Activated CD8-positive, alpha-beta memory T cell treated with anti-CD3 and anti-CD28 coated beads for 48 hours (primary cell): ENCODE data around the gene POGK.
"Not testable (repeated sequence)": the region's sequence is repeated elsewhere in the genome, so short reads cannot be mapped to it uniquely, and the experiment has no call there.

ENCODE experiments used
- DNase-seq, 3 experiments: peaks; one replicate each; pipeline ENCODE4 v3.0.0-alpha.2; 2020; ENCODE audit warnings: low read depth in 2 of 3, low spot score in 2 of 3

The POGK gene, protein sequence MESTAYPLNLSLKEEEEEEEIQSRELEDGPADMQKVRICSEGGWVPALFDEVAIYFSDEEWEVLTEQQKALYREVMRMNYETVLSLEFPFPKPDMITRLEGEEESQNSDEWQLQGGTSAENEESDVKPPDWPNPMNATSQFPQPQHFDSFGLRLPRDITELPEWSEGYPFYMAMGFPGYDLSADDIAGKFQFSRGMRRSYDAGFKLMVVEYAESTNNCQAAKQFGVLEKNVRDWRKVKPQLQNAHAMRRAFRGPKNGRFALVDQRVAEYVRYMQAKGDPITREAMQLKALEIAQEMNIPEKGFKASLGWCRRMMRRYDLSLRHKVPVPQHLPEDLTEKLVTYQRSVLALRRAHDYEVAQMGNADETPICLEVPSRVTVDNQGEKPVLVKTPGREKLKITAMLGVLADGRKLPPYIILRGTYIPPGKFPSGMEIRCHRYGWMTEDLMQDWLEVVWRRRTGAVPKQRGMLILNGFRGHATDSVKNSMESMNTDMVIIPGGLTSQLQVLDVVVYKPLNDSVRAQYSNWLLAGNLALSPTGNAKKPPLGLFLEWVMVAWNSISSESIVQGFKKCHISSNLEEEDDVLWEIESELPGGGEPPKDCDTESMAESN

DNA sequence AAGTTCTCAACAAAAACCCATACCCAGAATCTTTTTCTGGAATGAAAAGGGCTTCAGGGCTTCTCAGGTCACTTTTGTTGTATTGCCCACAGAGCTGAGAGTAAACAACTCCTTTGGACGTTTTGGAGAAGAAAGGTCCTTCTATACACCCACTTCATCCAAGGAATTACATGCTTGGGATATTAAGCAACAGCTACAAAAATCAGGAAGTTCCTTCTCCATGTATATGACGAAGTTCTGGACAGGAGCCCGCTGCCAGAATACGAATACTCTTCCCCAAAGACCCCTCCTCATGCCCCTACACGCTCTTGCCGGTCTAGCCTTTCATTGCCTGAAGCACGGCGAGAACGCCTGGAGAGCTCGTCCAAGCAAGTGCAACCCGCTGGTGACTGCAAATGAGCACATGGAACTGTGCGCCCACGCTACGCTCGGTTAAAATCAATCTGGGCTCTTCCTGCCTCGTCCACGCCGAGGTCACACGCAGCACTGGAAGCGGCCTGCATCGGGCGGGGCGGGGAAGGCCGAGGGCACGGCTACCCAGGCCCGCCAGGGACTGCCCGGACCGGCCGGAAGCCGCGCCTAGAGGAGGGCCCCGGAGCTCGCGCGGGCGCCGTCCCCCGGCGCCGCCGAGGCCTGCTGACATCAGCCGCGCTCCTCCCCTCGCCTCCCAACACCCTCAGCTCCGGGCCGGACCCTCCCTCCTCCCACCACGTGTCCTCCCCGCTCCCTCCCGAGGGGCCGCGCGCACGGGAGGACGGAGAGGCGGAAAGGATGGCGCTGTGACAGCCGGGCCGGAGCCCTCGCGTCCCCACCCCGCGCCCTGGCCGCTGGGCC lies at the start of gene POGK:
POGK (plus strand) TSS at position 710 of the 834 bp plus-strand sequence. CDS start 1,482 bp downstream, outside the sequence.
- DNase-seq, result peak; percentile 58 to 79 (median 66)

DNA sequence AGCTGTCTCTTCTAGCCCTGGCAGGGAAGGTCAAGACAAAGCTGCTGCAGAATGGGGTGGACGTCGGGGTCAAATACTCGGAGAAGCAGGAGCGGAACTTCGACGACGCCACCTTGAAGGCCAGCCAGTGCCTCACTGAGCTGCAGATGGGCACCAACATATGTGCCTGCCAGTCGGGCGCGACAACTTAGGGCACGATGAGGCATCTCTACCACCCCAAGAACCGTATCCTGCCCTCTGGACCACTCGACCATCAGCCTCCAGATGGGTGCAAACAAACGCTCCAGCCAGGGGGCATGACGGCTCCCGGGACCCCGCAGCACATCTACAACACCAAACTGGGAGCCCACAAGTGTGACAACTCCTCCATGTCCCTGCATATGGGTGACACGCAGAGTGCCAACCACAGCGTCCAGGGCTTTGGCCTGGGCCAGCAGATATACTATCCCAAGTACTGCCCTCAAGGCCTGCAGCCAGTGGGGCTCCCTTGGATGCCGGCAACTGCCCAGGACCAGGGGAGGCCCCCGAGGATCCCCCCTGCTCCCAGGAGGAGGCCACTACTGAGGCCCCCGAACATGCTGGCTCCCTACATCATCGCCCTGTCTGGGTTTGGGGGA lies 42.5 kb upstream of the POGK start:
- no peak for DNase-seq

DNA sequence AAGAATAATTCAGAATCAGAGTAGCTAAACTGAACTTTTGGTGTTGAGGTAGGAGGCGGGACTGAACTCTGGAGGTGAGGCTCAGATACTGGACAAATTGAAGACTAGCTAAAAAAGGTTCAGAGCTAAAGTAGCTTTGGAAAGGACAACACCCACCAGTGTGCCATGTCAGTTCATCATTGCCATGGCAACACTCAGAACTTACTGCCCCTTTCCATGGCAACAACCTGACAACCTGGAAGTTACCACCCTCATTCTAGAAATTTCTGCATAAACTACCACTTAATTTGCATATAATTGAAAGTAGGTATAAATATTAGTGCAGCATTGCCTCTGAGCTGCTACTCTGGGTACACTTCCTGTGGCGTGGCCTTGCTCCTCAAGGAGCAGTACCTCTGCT lies 30.3 kb upstream of the POGK start:
- DNase-seq, result no peak

DNA sequence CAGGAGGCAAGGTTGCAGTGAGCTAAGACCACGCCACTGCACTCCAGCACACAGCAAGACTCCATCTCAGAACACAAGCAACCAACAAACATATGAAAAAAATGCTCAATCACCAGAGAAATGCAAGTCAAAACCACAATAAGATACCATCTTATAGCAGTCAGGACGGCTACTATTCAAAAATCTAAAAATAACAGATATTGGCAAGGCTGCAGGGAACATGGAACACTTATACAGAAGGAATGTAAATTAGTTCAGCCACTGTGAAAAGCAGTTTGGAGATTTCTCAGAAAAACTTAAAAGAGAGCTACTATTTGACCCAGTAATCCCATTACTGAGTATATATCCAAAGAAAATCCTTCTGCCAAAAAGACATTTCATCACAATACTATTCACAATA lies 27.6 kb upstream of the POGK start:
- DNase-seq, result no peak

DNA sequence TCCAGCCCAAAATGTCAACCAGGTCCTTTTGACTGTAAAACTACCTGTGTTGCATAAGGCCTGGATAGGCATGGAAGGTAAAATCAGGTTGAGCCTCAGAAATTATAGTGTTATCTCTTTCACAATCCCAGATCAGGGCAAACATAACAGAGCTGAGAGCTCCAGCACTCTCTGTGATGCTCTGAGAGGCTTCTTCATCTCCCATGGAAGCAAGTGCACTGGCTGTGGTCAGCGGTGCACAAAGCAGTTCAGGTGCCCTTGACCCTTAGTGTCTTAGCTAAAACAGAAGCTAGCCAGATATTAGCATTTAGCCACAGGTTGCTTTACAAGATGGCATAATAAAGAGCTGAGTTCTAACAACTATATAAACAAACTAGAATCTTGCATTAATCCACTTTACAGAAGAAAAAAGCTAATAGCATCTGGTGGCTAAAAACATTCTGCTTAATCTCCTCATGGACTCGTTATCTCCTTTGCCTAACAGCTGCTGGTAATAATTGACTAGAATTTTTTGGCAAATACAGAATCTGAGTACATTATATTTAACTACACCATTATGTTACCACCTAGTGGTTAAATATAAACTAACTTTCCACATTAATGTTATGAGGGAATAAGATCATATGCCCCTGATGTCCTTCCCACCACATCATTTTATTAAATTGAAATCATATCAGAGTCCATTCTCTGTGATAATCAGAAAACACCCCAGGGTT lies 25.6 kb upstream of the POGK start:
- DNase-seq, result no peak

DNA sequence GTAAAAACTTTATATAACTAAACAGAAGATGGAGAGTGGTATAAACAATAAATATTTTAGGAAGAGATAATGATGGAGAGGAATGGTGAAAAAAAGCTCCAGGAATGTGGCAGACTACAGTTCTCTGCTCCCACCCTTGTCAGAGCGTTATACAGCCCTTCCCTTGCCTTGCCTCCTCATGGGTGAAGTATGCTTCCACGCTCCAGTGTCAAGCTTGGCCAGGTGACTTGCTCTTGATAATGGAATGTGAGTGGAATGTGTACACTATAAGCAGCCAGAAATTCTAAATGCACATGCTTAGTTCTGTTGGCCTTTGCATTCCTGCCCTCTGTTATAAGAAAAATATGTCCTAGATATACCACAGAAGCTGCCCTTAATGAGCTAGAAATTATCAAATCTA lies 24.7 kb upstream of the POGK start:
- DNase-seq, result no peak

DNA sequence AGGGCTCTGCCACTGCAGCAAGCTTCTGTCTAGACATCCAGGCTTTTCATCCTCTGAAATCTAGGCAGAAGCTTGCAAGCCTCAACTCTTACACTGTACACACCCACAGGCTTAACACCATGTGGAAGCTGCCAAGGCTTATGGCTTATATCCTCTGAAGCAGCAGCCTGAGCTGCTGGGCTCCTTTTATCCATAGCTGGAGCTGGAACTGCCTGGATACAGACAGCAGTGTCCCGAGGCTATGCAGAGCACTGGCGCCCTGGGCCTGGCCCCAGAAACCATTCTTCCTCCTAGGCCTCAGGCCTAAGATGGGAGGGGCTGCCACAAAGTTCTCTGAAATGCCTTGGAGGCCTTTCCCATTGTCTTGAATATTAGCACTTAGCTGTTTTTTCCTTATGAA lies 19.3 kb upstream of the POGK start:
- no peak for DNase-seq

DNA sequence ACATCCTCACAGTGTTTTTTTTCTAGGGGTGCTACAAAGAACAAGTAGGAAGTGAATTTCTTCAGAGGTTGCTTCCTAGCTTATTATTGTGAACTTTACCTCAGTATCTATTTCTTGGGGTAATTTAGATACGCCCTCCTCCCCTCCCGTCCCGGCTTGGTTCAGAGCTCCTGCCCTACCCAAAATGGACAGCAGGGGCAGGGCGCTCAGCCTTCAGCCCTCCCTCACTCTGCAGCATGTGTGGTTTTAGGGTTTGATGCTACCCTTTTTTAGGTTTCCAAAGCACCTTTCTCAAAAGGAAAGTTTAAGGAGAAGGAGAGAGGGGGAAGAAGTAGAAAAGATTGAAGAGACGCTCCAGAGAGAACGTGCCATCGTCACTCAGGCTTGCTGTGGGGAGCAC lies 16.9 kb upstream of the POGK start:
- DNase-seq, result no peak

DNA sequence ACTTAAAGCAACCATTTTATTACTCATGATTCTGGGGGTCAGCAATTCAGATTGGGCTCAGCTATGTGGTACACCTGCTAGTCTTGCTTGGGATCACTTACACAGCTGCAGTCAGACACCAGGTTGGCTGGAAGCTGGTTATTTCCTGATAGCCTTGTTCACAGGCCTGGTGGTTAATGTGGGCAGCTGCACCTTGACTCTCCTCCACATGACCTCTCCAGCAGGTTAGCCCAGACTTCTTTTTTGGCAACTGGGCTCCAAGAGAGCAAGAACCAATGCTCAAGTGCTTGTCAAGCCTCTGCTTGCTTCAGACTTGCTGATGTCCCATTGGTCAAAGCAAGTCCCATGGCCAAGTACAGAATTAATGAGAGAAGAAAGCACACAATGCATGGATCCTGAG lies 11.8 kb upstream of the POGK start:
- DNase-seq, result no peak

DNA sequence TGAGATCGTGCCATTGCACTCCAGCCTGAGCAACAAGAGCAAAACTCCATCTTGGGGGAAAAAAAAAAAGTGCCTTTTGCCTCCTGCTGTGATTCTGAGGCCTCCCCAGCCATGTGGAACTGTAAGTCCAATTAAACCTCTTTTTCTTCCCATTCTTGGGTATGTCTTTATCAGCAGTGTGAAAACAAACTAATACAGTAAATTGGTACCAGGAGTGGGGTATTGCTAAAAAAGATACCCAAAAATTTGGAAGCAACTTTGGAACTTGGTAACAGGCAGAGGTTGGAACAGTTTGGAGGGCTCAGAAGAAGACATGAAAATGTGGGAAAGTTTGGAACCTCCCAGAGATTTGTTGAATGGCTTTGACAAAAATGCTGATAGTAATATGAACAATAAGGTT lies 9.5 kb upstream of the POGK start:
- not testable (repeated sequence) for DNase-seq

DNA sequence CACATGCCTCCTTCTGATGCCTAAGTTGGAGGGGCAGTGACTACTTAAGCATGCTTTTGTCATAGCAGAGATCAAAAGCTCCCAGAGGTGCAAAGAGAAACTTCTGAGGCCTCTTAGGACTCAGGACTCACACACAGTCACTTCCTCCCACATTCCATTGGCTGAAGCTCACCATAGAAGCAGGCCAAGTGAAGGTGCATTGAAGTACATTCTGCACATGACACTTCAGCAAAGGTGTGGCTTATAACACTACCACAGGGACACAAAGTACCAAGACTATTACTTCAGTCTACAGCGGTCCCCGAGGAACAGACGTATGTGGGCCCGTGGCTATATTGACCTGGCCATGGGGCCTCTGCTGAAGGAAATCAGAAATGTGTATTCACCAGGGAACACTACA lies 2.5 kb upstream of the POGK start:
- DNase-seq, result no peak

DNA sequence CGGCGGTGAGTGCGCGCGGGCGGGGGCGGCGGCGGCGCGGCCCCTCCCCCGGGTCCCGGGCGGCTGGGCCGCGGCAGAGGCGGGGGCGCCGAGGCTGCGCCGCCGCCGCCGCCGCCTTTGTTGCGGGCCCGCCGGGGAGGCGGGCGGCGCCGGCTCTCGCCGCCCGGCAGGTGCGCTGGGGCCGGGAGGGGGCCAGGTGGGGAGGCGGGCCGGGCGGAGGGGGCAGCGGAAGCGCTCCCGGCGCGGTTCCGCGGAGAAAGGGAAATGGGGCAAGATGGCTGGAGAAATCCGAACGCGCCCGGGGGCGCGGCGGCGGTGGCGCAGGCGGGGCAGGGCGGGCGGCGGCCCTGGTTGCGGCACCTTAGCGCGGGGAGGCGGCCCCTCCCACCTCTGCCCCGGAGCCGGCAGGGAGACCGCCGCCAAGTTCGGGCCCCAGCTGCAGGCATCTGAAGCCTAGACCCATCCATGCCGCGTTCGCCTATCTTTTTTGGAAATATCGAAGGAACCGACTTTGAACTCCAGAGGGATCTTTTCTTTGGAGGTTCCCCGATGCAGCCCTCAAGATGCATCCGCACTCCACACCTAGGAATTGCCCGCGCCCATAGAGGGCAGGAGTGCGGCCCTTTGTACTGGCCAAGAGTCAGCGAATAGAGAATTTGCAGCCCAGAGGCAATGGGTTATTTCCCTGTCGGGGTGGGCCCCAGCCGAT lies 479 bp downstream of the POGK start:
- DNase-seq, result peak in 2 of 3 experiments; percentile 23

DNA sequence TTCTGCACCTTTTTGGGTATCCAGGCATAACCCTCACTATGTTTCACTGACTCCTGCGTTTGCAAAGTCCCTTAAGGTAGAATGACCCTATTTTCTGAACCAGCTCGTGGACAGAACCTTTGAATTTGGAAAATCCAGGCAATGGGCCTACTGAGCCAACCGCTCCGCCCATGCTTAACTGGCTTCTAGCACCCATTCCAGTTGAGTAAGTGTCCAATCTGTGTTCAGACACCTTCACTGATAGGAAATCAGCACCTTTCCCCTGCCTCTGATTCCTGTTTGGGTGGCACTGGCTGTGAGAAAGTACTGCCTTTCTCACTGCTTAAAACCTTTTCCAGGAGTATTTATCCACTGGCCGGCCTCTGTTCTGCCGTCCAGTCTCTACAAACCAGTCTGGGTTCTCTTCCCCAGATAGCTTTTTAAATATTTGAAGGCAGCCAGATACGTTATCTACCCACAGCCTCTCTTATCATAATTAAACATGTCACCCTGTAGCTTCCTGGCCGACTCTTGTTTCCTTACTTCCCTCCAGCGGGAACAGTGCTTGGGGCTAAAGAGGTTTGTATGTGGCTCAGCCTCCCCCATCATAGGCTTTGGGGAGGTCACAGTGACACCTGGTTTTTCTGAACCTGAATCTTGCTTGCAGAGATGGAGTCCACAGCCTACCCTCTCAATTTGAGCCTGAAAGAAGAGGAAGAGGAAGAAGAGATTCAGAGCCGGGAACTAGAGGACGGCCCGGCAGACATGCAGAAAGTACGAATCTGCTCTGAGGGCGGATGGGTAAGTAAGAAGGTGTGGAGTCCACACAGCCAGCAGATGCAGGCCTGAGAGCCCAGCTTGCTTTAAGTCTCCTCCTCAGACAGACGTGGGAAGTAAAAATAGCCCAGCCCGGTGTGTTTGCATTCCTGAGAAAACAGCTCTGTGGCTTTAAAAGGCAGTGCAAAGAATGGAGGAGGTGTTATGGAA lies 1.3 kb downstream of the POGK start:
- no peak for DNase-seq

DNA sequence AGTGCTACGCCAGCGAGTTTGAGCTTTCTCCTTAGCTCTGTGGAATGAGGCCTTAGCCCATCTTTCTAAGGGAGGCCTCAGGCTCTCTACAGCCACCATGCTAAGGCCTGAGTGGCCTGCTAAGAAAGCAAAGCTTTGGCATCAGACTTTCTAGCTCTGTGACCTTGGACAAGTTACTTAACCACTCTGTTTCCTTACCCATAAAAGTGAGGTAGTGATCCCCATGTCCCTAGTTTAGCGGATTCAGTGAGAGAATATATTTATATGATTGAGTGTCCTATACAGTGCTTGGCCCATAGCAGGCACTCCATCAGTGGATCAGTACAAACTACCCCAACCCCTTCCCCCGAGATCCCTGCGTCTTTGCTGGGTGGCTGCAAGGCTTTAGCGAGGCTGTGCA lies 4.0 kb downstream of the POGK start:
- DNase-seq, result no peak

DNA sequence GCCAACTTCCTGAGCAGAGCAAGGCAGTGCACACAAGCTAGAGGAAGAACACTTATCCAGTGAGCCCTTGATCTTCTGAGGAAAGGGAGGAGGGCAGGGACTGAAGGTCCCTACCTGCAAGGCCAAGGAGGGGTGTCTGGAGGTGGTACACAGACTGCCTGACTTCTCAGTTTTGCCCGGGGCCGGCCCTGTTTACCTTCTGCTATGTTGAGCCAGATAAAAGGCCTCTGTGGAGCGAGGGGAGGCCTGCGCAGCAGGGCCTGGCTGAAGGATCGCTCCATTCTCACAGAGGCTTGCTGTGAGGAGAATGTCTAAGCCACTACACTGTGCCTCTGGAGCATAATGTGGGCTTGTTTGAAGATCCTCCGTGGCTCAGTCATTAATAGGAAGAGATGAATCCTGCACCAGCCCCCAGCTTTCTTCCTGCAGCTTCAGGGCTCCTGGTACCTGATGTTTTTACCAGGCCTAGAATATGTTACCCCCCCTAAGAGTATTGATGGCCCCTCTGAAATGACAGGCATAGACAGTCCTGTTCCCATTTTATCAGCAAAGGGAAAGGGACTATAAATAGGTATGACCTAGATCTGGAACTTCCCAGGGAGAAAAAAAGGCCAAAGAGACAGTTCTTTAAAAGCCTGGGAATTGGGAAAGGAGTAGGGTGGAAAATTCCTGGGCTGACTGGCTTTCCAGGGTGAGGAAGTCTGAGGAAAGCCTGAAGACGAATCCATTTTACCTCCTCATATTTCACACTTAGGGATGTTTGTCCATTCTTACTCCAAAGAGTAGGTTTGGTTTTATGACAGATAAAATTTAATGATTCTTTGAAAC lies 4.7 kb downstream of the POGK start:
- no peak for DNase-seq

DNA sequence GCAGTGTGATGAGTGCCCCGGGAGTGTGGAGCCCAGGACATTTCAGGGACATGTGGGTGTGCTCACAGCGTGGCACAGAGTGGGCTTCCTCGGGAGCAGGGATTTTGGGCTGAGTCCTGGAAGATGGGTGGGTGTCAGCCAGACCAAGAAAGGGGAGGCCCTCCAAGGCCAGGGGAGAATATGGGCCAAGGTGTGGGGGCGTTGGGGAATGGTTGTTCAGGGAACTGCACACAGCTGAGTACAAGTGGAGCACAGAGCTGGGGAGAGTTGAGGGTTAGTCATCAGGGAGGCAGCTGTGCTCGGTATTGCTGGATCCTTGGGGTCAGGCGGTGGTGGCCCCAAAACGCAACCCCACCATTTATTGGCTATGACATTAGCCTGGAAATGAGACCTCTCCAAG lies 5.5 kb downstream of the POGK start:
- no peak for DNase-seq

DNA sequence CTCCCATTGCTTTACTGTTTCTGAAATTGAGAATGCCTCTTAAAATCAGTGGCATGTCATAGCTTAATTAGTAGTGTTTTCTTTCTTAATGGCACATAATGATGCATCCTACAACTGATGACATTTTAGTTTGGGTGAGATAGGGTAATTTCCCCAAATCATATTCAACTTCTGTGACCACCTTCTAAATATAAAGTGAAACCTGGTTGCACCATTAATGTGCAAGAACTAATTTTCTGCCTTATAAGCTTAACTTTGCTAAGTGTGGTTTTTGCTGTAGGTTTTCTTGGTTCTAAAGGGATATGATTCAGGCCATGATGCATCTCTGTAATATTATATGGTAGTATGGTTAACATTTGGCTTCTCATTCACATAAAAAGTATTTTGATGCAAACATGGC lies 8.9 kb downstream of the POGK start:
- DNase-seq, result no peak

DNA sequence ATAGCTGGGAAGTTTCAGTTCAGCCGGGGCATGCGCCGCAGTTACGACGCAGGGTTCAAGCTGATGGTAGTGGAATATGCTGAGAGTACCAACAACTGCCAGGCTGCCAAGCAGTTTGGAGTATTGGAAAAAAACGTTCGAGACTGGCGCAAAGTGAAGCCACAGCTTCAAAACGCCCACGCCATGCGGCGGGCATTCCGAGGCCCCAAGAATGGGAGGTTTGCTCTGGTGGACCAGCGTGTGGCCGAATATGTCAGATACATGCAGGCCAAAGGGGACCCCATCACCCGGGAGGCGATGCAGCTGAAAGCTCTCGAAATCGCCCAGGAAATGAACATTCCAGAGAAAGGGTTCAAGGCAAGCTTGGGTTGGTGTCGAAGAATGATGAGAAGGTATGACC lies 9.9 kb downstream of the POGK start:
- DNase-seq, result no peak
